HG03135 (cell line): Measurements from ENCODE around the gene SLC25A23.
"Not testable (repeated sequence)": the region's sequence is repeated elsewhere in the genome, so short reads cannot be mapped to it uniquely, and the experiment has no call there.

ENCODE experiments used
- ATAC-seq: cut with Tn5 transposase; IDR thresholded peaks from one replicate; pipeline ENCODE4 v1.9.1; 2021; ENCODE audit warnings: mild to moderate bottlenecking, moderate library complexity; ENCODE audit not compliant: unreplicated experiment

The SLC25A23 gene

DNA sequence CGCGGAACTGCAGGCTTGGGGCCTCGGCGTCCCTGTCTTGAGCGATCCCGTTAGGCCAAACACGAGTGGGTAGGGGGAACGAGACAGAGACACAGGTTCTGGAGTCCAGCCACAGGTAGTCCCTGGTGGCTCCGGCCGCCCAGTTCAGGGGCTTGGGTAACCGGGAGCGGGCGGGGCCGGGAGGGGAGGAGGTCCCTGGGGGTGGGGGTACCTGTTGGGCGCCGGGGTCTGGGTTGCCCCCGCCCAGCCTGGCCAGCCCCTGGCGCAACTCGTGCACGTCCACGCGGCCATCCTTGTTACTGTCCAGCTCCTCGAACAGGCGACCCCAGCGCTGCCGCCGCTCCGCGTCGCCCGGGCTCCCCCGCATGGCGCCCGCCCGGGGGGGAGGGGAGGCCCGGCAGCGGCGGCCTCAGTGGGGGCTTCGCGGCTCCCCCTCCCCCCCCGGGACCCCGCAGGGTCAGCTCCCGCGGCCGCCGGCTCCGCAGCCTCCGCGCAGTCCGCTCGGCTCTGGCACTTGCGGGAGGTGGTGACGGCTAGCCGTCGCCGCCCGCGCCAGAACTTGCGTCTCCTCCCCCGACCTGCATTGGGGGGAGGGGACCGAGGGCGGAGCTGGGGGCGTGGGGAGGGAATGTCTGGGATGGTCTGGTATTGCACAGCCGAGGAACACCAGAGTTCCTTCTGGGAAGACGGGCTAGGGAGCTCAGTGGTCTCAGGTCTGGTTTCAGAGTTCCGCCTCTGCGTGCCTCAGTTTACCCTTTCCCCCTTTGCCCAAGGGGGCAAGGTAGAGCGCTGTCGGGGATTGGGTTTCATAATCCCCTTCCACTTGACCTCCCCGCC, at the start of gene SLC25A23:
Gene SLC25A23, minus strand, starts transcription at position 531 of the 837 bp plus-strand sequence. Its CDS starts 164 bp downstream, at position 367.
- peak; percentile 14 for ATAC-seq

DNA sequence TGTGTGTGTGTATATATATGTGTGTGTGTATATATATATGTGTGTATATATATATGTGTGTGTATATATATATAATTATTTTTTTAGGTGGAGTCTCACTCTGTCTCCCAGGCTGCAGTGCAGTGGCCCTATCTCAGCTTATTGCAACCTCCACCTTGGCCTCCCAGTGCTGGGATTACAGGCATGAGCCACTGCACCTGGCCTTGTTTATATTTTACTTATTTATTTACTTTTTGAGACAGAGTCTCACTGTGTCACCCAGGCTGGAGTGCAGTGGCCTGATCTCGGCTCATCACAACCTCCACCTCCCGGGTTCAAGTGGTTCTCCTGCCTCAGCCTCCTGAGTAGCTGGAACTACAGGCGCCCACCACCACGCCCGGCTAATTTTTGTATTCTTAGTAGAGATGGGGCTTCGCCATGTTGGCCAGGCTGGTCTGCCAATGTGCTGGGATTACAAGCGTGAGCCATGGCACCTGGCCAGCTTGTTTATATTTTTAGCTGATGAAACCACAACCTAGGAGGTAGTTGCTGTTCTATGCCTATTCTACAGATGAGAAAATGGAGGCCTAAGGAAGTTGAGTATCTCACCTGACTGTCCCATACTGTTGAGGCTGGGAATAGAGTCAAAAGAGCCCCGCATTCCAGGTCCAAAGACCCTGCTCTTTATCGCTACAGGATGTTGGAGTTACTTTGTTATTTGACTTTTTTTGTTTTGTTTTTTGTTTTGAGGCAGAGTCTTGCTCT, 48.6 kb upstream of the SLC25A23 start:
- not testable (repeated sequence) for ATAC-seq

DNA sequence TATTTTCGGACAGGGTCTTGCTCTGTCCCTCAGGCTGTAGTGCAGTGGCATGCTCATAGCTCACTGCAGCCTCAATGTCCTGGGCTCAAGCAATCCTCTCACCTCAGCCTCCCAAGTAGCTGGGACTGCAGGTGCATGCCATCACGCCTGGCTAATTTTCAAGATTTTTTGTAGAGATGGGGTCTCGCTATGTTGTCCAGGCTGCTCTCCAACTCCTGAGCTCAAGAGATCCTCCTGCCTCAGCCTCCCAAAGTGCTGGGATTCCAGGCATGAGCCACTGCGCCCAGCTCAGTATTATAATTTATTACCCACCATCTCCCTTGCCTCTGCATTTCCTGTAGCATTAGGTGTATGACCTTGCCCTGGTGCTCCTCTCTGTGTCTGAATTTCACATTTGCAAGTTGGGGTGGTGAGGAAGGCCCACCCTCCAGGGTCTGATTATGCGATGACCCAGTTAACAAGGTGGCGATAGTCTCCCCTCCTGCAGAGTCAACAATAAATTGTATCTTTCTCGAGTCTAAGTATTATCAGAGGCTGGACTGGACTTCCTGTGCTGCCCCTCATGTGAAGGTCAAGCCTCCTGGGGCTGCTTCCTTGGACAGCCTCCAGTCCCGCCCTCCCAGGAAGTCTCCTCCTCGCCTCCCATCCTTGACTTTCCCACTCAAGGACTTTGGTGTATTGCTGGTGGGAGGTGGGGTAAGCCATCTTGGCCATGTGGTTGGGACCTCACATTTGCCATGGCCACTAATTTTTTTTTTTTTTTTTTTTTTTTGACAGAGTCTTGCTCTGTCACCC, 44.0 kb upstream of the SLC25A23 start:
- no peak for ATAC-seq

DNA sequence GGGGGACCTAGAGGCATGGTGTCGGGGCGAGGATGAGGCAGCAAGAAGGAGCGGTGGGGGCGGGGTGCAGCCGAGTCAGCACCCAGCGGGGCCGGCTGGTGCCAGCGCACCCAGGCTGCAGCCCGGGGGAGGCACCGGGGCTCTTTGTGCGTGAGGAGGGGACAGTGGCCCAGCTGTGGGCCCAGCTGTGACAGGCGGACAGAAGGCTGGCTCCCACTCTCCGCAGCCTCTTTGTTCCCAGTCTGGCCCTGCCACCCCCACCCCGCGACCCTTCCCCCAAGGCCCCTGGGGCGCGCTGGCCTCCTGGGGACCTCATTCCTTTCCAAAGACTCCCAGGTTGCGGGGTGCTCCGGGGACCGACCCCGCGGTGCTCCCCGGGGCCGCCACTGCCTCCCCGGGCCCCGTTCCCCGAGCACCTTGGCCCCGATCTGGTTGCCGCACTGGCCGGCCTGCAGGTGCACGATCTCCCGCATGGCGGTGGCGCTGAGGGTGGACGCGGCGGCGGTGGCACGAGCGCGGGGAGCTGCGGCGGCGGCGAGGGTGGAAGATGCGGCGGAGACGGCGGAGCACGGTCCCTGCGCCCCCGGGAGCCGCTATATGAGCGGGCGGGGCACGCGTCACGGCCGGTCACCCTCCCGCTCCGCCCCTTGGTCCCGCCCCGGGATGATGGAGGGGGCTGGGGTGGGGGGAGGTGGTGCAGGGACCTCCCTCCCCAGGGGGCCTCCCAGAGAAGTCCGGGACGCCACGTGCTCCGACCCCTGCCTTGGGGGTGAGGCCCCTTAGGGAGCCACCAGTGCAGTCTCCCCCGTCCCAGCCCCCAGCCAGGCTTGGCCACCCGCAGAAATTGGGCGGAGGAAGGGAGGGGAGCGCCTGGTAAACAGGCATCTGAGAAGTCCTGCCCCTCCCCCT, 42.4 kb upstream of the SLC25A23 start, which contains the start of gene TUBB4A:
Gene TUBB4A, minus strand, starts transcription at position 570 of the 909 bp plus-strand sequence. Its CDS starts 97 bp downstream, at position 473.
- ATAC-seq = no peak

DNA sequence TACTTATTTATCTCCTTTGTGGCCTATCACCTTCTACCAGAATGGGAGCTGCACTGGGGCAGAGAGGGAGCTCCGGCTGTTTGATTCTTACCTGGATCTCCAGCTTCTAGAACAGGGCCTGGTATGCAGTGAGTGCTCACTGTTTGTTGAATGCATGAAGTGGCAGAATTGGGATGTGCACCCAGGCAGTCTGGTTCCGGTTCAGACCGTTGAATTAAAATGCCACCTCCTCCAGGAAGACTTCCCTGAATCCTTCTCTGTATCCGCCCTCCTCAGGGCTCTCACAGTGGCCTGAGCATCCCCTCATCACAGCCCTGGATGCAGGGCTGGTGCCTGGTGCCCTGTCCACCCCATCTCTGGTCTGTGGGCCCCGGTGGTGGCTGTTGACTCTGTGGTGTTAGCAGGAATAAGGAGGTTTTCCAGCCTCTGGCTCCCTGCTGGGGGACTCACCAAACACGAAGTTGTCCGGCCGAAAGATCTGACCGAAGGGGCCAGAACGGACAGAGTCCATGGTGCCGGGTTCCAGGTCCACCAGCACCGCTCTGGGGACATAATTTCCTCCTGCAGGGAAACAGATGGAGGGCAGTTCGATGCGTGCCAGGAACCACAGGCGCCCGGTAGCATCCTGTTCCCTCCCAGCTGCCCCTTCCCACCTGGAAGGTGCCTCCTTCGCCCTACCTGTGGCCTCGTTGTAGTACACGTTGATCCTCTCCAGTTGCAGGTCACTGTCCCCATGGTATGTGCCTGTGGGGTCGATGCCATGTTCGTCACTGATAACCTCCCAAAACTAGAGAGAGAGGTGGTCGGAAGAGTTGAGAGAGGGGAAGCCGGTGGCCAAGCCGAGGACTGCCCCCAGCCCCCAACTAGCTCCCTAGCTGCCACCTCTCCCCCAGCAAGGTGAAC, 41.5 kb upstream of the SLC25A23 start:
- no peak for ATAC-seq

DNA sequence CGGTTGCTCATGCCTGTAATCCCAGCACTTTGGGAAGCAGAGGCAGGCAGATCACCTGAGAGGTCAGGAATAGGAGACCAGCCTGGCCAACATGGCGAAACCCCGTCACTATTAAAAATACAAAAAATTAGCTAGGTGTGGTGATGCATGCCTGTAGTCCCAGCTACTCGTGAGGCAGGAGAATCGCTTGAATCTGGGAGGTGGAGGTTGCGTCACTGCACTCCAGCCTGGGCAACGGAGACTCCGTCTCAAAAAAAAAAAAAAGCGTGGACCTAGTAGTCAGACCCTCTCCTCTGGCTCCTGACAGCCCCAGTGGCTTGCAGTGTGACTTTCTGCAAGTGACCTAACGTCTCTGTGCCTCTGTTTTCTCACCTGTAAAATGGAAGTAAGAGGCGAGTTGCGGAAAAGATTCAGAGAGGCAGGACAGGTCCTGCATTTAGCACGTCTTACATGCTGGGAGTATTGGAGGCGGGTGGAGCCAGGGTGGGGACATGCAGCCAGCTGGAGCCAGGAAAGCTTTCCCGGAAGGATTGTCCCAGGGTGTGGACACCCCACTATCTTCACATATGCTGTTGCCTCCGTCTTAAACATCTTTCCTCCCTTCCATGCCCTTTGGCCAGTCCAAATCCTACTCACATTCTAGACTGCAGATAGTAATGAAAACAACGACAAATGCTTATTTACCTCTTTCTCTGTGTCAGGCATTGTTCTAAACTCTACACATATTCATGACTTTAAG, 39.6 kb upstream of the SLC25A23 start:
- ATAC-seq = no peak

DNA sequence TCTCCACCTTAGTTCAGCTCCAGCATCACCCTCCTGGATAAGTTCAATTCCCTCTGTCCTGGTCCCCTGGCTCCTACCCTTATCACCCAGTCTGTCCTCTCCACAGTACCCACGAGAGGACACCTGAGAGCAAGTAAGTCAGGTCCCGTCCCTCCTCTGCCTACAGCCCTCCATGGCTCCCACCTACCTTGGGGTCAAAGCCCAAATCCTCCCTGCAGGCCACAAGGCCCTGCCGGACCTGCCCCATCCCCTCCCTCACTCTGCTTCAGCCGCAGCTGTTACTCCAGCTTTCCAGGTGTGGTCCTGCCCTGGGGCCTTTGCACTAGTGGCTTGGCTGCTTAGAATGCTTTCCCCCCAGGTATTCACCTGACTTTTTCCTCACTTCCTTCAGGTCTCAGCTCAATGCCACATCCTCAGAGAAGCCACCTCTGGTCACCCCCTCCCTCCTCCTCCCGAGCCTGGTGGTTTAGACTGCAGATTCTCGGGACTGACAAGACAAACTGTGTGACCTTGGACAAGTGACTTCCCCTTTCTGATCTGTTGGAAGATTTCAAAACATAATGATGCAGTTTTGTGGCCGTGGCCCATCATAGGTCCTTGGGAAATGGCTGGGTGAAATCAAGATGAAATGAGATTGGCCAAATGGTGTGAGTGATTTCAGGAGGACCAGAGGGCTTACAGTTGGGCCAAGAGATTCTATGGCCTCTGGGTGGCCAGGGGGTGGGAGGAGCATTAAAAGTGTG, 38.9 kb upstream of the SLC25A23 start:
- ATAC-seq = no peak

DNA sequence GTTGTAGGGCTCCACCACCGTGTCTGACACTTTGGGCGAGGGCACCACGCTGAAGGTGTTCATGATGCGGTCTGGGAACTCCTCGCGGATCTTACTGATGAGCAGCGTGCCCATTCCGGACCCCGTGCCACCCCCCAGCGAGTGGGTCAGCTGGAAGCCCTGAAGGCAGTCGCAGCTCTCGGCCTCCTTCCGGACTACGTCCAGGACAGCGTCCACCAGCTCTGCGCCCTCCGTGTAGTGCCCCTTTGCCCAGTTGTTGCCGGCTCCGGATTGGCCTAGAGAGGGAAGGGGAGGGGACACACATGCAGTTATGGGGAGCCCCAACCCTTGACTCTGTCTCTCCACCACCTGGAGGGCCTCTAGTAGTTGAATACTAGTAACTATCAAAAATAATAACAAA, 36.4 kb upstream of the SLC25A23 start:
- no peak for ATAC-seq

DNA sequence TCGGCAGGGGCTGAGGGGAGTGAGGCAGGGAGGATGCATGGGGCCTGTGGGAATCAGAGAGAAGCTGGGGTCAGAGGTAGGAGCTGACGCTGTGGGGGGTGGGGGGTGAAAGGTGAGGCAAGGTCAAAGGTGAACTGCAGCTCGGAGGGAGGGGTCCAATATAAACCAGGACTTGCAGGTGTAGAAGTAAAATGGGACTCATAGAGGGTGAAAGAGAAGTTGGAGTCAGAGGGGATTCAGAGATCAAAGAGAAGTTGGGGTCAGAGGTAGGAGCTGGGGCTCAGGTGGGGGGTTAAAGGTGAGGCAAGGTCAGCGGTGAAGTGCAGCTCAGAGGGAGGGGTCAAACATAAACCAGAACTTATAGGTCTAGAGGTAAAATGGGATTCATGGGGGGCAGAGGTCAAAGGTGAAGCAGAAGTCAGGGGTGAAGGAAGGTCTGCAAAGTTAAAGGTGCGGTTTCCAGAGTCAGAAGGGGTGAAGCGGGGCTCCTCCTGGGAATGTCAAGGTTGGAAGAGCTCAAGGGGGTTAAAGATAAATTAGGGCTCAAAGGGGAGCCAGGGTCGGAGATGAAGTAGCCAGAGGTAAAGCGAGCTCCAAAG, 34.9 kb upstream of the SLC25A23 start:
- no peak for ATAC-seq

DNA sequence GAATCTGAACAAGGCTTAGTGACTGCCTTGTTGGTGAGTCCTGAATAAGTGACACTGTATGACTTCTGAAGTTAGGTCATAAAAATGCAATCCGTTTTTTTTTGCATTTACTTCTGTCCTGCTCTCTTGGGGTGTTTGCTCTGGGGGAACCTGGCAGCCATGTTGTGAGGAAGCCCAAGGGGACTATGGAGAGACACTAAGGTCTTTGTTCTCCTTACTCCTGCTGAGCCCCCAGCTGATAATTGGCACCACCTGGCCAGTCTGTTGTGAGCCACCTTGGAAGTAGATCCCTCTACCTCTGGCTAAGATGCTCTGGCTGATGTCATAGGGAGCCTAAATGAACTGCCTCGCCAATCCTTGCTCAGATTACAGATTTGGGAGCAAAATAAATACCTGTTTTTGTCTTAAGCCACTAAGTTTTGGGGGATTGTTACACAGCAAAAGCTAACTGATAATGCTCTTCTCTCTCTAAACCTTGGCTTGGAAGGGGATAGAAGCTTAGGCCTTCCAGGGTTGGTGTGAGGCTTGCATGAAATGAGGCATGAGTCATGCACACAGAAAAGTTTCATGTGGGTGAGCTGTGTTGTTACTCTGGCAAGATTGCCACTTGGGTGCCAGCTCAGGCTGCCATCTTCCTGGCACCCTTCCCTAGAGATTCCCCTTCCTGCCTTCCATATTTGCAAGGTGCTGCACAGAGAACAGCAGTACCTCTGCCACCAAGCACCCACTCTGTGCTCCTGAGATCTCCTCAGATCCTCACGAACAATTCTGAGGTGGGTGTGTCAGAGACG, 32.4 kb upstream of the SLC25A23 start:
- ATAC-seq = no peak

DNA sequence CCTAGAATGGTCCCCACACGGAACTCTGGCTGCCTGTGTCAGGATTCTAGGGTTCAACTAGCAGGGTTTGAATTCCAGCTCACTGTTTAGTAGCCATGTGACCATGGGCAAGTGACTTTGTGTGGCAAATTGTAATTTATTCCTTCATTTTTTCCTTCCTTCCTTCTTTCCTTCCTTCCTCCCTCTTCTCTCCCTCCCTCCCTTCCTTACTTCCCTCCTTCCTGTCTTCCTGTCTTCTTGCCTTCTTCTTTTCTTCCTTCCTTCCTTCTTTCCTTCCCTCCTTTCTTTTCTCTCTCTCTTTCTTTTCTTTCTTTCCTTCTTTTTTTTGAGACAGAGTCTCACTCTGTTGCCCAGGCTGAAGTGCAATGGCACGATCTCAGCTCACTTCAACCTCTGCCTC, 30.5 kb upstream of the SLC25A23 start:
- ATAC-seq = no peak

DNA sequence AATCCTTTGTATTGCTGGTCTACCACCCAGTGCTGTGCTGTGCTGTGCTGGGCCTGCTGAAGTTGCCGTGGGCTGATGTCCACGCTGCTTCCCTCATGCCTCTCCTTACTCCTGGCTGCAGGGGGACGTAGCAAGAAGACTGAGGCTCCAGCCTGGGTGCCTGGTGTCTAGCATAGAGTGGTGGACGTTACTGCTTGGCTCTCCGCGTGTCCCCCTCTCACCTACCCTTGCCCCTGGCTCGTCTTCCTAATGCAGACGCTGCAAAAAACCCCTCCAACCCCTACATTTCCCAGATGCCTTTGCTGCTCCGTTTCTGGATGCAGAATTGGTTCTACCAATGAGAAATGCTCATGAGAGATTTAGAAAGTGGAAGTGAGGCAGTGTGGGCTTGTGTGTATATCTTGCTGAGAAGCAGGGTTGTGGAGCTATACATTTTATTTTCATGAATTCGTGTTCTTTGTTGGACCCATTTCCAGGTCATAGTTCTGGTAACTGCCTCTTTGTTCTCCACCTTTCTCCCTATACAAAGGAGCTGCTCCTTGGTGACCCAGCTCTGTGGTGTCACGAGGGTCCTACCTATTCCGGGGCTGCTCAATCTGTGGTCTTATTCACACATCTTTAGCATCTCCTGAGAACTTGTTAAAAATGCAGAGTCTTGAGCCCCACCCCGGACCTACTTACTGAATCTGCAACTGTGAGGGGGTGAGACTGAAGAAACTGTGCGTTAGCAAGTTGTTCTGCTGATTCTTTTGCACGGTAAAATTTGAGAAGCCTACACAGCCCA, 29.9 kb upstream of the SLC25A23 start:
- no peak for ATAC-seq

DNA sequence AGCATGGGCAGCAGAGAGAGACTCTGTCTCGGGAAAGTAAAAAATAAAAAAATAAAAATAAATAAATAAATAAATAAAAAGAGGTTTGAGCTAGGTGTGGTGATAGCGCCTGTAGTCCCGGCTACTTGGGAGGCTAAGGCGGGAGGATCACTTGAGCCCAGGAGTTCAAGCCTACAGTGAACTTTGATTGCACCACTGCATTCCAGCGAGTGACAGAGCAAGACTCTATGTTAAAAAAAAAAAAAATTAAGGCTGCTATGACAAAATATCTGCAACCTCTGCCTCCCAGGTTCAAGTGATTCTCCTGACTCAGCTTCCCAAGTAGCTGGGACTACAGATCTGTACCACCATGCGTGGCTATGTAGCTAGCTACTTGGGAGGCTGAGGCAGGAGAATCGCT, 25.2 kb upstream of the SLC25A23 start:
- no peak for ATAC-seq

DNA sequence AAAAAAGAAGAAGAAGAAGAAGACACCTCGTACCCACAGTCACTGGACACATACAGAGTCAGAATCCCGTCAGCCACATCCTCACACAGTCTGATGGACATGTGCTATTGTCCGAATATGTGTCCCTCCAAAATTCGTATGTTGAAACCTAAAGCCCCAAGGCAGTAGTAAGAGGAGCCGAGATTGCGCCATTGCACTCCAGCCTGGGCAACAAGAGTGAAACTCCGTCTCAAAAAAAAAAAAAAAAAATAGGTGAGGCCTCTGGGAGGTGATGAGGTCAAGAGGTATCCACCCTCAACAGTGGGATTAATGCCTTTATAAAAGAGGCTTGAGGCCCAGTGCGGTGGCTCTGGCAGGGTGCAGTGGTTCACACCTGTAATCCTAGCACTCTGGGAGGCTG, 24.6 kb upstream of the SLC25A23 start:
- ATAC-seq = no peak

DNA sequence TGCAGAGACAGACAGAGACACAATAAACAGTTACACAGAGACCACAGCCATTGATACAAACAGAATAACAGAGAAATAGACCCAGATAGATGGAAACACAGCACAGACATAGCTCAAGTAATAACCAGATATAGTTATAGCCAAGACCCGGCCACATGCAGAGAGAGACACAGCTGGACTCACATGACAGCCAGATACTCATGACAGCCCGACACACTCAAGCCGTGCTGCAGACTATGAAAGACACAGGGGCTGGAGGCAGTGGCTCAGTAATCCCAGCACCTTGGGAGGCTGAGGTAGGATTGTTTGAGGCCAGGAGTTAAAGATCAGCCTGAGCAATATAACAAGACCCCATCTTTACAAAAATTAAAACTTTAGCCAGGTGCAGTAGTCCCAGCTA, 23.6 kb upstream of the SLC25A23 start:
- no peak for ATAC-seq

DNA sequence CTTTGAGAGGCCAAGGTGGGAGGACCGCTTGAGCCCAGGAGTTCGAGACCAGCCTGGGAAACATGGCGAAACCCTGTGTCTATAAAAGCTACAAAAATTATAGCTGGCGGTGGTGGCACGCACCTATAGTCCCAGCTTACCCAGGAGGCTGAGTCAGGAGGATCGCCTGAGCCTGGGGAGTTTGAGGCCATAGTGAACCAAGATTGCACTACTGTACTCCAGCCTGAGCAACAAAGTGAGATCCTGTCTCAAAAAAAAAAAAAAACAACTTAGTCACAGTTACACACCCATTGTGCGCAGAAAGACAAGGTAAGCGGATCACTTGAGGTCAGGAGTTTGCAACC, 22.7 kb upstream of the SLC25A23 start:
- no peak for ATAC-seq
